Mammary epithelial cell (primary cell): ENCODE measurements around the gene COQ5.

Source experiments
- CTCF ChIP-seq, 2 donors: IDR thresholded peaks in 1 of 2; conservative IDR thresholded peaks in 1 of 2; 2 replicates each; pipeline ENCODE4 v1.5.1; 2011 to 2012; ENCODE audit warnings: inconsistent platforms in 2 of 2, low read length in 2 of 2, mild to moderate bottlenecking in 2 of 2, control low read depth in 1 of 2, low read depth in 1 of 2; ENCODE audit not compliant: insufficient read depth in 1 of 2; ENCODE audit errors: extremely low read depth in 1 of 2
- EZH2 ChIP-seq: IDR thresholded peaks from 2 replicates; pipeline ENCODE4 v1.6.1; 2012; ENCODE audit warnings: low read length, inconsistent platforms, borderline replicate concordance

DNA sequence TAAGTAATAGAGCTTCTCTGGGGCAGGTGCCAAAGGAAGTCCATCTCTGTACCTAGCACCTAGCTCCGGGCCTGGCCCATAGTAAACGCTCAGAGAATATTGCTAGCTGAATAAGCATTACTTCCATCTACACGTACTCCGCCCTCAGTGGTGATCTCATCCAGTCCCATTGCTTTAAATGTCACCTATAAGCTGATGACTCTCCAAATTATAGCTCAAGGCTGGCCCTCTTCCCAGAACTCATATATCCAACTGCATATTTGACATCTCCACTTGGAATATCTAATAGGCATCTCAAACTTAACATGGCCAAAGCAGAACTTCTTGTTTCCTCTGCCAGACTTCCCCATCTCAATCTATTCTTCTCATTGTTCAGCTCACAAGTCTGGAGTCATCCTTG lies 39.9 kb downstream of the COQ5 start:
- TF ChIP-seq CTCF (conservative IDR thresholded peaks at IDR 0.05 in 1 of 2, IDR thresholded peaks at IDR 0.05 in 1 of 2; ENCODE audit: extremely low read depth in 1 of 2, insufficient read depth in 1 of 2, low read depth in 1 of 2, low read length in 2 of 2) (no peak), EZH2 (no peak)
